ENCODE data around the gene KCNQ1OT1. TPM values are rescaled to one million over a fixed set of nuclear protein-coding genes. Genes with fewer than 3 reads are reported as not detected.

Gene KCNQ1OT1
- total RNA-seq, 1 donor from 2014 or later = 1.2 TPM

- DNase-seq (ENCODE audit: low spot score) = no peak
- ATAC-seq = no peak
These were observed 113.6 kb downstream of the KCNQ1OT1 start for GRCh38 chr11:2586087-2586792.

DNA sequence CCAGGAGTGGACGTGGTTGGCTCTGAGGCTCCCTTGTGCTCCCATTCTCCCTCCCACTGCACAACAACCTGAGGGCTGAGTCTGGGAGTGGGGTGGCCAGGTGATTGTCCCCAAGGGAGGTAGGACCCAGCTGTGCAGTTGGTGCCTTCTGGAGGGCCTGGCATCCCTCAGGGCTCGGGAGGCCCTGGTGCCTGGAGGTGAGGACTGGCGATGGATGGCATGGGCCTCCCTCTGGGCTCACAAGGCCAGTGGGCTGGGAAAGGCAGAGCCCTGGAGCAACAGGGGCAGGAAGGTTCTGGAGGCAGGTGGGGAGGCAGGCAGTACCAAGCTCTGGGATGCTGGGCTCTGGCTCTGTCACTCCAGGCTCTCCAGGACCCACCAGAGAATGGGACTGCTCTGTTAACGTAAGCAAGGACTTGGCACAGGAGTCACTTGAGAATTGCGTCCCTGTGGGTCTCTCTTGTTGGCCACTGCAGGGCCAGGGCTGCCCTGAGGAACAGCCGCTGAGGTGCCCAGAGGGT lies 114.2 kb downstream of the KCNQ1OT1 start:
- ATAC-seq (no peak), DNase-seq (ENCODE audit: low spot score) (no peak)

GRCh38 chr11:2584812-2585565 lies 114.8 kb downstream of the KCNQ1OT1 start:
- peak; percentile 40 for DNase-seq (ENCODE audit: low spot score)

GRCh38 chr11:2584434-2584811 lies 115.4 kb downstream of the KCNQ1OT1 start:
- no peak for DNase-seq (ENCODE audit: low spot score)
- no peak for ATAC-seq

More at GRCh38 chr11:2584812-2585565, 114.8 kb downstream of the KCNQ1OT1 start:
- ATAC-seq = no peak

DNA sequence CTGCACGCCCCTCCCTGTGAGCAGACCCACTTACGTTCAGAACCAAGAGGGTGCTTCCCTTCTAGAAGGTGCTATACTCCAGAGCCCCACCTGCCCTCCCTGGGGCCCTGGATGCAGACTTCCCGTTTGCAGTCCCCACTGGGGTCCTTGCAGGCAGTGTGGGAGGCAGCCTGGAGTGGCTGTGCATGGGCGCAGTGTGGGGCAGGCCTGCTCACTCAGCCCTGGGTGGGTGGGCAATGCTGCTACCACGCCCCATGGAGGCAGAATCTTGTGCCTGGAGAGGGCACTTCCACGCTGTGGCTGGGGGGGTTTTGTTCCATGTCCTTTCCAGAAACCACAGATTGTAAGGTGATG lies 116.2 kb downstream of the KCNQ1OT1 start:
- DNase-seq (ENCODE audit: low spot score) = peak; percentile 29
- no peak for ATAC-seq

DNA sequence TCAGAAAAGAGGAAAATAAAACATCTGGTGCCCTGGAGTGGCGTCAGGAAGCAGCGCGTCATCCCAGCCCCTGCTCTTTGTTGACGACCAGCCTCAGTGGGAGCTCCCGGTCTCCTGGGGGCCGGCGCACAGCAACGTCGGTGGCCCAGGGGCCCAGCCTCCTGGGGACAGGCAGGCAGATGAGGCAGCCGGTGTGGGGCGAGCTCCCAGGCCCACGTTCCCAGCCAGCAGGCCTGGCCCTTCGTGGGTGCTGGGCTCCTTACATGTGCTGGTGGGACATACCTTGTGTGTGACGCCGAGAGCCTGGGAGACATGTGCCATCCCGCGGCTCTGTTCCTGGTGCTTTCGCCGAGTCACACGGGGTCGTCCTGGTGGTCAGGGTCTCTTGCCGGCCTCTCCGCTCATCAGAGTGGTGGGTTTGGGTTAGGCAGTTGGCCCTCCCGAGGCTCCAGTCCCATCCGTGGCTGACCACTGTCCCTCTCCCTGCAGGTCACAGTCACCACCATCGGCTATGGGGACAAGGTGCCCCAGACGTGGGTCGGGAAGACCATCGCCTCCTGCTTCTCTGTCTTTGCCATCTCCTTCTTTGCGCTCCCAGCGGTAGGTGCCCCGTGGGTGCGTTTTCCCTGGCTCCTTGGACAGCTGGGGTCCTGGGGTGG lies 116.7 kb downstream of the KCNQ1OT1 start:
- DNase-seq (ENCODE audit: low spot score) (peak; percentile 34), ATAC-seq (no peak)

- DNase-seq (ENCODE audit: low spot score) = peak; percentile 43
These were observed 117.3 kb downstream of the KCNQ1OT1 start for GRCh38 chr11:2582351-2582945.

GRCh38 chr11:2581931-2582350 lies 117.9 kb downstream of the KCNQ1OT1 start:
- ATAC-seq (no peak), DNase-seq (ENCODE audit: low spot score) (peak; percentile 33)

More at GRCh38 chr11:2582351-2582945, 117.3 kb downstream of the KCNQ1OT1 start:
- no peak for ATAC-seq

DNA sequence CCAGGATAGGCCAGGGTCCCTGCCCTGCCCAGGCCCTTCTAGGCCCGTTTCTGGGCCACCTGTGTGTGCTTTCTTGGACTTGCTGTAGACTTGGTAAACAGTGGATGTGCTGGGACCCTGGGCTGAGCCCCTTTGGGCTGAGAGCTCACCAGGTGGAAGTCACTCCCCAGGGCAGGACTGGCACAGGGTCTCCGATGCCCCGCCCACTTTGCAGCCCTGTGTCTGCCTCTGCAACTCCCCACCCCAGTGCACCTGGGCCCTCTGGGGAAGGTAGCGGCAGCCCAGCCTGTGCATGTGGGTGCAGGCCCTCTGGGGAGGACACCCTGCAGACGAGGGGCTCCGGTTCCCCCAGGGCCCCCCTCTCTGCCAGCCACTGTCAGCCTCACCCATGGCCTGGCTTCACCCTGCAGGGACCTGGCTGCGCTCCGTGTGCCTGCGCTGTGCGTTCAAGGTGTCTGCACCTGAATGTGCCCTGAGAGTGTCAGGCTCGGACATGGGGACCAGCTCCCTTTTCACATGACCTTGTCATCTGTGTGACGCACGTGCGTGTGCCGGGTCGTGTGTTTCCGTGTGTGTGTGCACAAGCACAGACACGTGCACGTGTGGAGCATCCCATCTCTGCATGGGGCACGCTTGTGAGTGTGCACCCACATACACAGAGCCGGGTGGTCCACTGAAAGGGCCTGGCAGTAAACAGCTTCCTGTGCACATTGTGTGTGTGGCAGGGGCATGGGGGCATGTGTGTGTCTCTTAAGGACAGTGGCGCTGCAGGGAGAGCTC lies 118.5 kb downstream of the KCNQ1OT1 start:
- ATAC-seq = no peak
- peak; percentile 44 for DNase-seq (ENCODE audit: low spot score)

DNA sequence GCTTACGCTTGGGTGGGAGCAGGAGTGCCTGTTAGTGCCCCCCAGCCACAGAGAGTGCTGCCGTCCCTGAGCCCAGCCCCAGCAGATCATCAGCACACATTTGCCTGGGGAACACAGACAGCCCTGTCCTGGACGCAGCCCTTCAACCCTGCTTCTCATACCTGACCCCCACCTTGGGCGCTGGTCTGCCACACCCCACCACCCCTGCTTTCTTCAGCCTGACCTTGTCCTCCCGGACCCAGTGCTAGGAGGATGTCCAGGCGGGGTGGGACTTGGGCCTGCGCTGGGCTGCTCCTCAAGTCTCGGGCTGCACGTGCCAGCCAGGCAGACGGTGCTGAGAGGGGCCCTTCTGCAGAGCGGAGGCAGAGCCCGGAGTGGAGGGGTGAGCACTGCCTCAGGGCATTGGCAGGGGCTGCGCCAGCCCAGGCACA lies 119.2 kb downstream of the KCNQ1OT1 start:
- DNase-seq (ENCODE audit: low spot score) (peak; percentile 37), ATAC-seq (no peak)

DNA sequence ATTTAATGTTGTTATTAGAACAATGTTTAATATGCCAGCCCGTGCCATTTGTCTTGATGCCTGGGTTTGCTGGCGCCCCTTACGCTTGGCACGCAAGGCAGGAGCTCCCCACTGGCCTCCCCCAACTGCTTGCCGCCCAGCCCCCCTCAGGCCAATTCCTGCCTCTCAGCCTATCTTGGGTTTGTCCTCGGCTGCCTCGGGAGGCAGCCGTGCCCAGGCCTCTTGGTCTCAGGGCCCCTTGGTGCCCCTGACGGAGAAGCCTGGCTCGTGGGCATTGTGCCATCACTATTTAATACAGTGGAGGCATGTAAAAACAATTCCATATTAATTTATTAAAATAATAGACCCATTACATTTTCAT lies 119.8 kb downstream of the KCNQ1OT1 start:
- DNase-seq (ENCODE audit: low spot score) = no peak
- ATAC-seq = no peak

DNA sequence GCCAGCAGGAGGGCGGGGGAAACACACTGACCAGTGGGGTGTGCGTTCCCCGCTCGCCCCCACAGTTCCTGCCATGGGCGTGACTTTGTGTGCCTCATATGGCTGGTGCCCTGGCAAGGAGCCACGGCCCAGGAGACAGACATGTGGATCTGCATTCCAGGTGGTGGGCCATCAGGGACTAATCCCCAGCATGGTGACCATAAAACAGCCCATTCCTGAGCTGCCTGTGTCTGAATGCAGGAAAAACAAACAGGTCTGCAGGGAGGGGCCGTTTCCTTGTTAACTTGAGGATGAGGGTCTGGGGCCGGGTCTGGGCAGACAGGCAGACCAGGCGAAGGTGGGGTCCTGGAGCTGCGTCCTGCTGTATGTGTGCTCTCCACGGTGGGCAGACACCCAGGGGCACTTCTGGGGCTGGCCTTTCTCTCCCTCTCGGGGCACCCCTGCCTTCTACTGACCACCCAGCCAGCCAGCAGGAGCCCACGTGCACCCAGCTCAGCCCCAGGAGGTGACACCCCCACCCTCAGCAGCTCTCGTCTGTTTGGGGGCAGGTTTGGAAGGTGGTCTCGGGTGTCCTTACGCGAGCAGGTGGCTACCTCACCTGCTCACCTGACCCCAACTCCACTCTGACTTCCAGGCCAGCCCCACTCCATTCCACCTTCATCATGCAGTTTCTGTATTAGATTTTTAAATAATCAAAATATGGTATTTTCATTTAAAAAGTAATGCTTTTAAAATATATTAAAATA lies 120.3 kb downstream of the KCNQ1OT1 start:
- peak; percentile 42 for DNase-seq (ENCODE audit: low spot score)
- ATAC-seq = no peak

GRCh38 chr11:2578929-2579270 lies 120.9 kb downstream of the KCNQ1OT1 start:
- peak; percentile 38 for DNase-seq (ENCODE audit: low spot score)
- ATAC-seq = no peak

DNA sequence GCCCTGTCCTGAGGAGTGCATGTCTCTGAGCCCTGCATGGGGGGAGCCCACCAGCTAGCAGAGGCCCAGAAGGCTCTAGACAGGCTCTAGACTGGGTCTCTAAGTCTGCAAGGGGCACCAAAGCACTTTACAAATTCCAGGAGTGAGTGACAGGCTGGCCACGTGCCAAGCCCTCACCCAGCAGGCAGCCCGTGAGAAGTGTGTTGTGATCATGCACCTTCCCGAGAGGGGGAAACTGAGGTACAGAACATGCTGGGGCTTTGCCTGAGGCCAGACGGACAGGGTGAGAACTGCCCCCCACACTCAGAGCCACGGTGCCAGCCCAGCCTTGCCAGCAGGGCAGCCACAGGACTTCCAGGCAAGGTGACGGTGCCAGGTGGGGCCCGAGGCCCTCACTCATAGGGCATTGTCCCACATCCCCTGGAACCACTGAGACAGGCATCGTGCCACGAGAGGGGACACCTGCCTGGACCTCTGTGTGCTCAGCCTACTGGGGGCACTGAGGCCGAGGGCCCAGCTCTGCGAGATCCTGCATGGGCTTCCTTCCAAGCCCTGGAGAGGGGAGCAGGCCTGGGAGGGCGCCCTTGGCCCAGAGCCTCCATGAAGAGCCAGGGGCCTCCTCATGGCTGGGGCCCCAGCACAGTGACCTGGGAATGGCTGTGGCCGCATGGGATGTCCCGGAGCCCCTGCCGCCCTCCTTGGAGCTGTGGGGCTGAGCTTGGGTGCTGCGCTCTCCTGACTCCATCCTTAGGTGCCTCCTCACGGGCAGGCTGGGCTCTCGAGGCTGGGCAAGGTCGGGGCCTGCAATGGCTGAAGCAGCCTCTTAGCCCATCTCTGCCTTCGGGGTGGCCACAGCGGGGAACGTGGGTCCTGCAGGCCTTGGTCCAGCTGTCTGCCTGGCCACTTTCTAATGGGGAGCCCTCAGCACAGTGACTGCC lies 121.5 kb downstream of the KCNQ1OT1 start:
- DNase-seq (ENCODE audit: low spot score) = peak; percentile 44
- ATAC-seq = no peak

GRCh38 chr11:2577031-2577990 lies 122.5 kb downstream of the KCNQ1OT1 start:
- DNase-seq (ENCODE audit: low spot score) = peak; percentile 39
- no peak for ATAC-seq

DNA sequence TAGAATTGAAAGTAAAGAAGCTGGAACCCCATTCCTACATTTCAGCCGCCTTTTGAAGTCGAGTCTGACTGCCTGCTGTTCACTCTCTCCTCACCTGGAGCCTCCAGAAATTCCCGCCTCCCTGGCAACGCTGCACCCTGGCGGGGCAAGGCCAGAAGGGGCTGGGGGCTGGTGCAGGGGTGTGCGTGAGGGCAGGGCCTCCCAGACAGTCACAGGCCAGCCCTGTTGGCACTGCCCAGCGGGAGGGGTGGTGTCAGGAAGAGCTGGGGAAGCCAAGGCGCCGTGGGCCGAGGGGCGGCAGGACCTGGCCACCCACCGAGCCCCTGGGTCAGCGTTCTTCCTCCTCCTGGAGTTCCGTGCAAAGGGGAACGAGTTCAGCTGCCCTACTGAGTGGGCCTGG lies 123.2 kb downstream of the KCNQ1OT1 start:
- ATAC-seq = no peak
- DNase-seq (ENCODE audit: low spot score) = peak; percentile 35

- ATAC-seq (no peak), DNase-seq (ENCODE audit: low spot score) (peak; percentile 40)
These were observed 123.7 kb downstream of the KCNQ1OT1 start for GRCh38 chr11:2576111-2576510.

All from left lobe of liver (tissue), 2 donors.